RWPE1 (cell line): ENCODE measurements around the gene DNAJA4.

Experiments used
- CTCF ChIA-PET: fragments of 350-600 bp; sonication (Branson Sonifier 250); formaldehyde crosslinking; extraction: SDS; loops from one replicate; lab custom pipeline; 2021; lab: Yijun Ruan, JAX
- POLR2A ChIA-PET: fragments of 400-600 bp; formaldehyde crosslinking; extraction: SDS; loops from one replicate; lab custom pipeline; 2020; ENCODE audit warnings: antibody characterized with exemption; ENCODE audit not compliant: low non-redundant PET; lab: Yijun Ruan, JAX
- DNase-seq: peaks from one replicate; pipeline ENCODE4 v3.0.0; 2012; ENCODE audit warnings: low spot score
- H3K27ac ChIP-seq: fragments of 450-650 bp; 2 replicates; pipeline ENCODE4 v1.5.1; 2017
- TF ChIP-seq, protein P1 (sequence below): fragments of 450-650 bp; conservative IDR thresholded peaks from 2 replicates; pipeline ENCODE4 v1.5.1; 2017; ENCODE audit warnings: low read depth, mild to moderate bottlenecking

The DNAJA4 gene

DNA sequence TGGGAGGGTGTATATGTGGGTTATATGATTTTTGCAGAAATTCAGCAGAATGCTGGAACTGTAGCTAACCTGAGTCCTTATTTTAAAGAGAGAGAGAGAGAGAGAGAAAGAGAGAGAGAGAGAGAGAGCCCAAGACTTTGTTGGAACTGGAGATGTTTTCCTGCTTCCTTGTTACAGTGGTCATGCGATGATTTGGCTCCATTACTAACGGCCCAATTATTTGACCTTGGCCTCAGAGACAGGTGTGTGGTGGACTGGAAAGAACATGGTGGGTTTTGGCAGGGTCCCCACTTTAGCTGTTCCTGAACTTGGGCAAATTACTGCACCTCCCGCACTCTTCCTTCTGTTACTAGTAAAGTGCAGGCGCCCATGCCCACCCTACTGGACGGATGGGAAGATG lies 15.2 kb upstream of the DNAJA4 start:
- ChIA-PET POLR2A (no interaction called here), CTCF (interaction anchor here (0.6 kb wide), 1 partner anchor 320 kb away, joined by 7 read pairs; no protein-coding TSS in a partner anchor)
- no peak overlapping the region for H3K27ac ChIP-seq
- TF ChIP-seq, protein P1, sequence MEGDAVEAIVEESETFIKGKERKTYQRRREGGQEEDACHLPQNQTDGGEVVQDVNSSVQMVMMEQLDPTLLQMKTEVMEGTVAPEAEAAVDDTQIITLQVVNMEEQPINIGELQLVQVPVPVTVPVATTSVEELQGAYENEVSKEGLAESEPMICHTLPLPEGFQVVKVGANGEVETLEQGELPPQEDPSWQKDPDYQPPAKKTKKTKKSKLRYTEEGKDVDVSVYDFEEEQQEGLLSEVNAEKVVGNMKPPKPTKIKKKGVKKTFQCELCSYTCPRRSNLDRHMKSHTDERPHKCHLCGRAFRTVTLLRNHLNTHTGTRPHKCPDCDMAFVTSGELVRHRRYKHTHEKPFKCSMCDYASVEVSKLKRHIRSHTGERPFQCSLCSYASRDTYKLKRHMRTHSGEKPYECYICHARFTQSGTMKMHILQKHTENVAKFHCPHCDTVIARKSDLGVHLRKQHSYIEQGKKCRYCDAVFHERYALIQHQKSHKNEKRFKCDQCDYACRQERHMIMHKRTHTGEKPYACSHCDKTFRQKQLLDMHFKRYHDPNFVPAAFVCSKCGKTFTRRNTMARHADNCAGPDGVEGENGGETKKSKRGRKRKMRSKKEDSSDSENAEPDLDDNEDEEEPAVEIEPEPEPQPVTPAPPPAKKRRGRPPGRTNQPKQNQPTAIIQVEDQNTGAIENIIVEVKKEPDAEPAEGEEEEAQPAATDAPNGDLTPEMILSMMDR, result no peak
- DNase-seq, result no peak

DNA sequence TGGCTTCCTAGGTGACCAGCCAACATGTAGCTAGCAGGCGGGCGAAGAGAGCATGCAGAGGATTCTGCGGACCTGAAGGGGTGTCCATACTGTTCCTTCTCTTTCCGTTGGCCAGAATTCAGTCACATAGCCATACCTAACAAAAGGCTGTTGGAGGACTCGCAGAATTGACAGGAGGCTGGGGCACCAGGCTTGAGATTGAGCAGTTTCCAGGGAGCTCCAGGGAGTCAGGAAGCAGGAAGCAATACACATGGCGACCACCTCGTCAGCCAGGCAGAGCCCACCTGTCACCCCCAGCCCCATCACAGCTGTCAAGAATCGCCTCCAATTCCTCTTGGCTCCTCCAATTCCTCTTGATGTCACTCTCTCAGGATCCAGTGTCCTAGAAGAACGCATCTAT lies 13.2 kb upstream of the DNAJA4 start:
- no peak overlapping the region for H3K27ac ChIP-seq
- TF ChIP-seq, protein P1, result no peak
- CTCF ChIA-PET, result interaction anchor here (1.2 kb wide), 1 partner anchor 15 kb away, joined by 3 read pairs; no protein-coding TSS in a partner anchor
- DNase-seq, result no peak
- POLR2A ChIA-PET, result no interaction called here

DNA sequence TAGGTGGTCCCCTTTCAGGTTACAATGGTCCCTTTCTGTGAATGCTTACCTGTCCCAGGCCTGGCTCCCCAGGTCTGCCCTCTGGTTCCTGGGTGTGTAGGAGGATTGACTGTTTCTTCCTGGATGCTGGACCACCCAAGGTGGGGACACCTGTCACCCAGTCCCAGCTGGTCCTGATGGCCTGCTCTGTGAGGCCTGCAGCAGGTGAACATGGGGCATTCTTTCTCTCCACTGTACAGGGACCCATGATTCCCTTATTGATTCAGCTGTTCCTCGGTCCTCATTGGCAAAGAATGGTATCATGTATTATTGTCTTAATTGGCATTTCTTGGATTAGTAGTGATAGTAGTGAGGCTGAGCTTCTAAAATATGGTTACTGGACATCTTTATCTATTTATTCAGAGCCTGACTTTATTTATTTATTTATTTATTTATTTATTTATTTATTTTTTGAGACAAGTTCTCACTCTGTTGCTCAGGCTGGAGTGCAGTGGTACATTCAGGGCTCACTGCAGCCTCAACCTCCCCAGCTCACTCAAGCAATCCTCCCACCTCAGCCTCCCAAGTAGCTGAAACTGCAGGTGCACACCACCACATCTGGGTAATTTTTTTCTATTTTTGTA lies 8.8 kb upstream of the DNAJA4 start:
- ChIA-PET CTCF (interaction anchor here (0.6 kb wide), 1 partner anchor 11 kb away, joined by 3 read pairs; no protein-coding TSS in a partner anchor), POLR2A (no interaction called here)
- TF ChIP-seq, protein P1, result no peak
- no peak for DNase-seq
- no peak overlapping the region for H3K27ac ChIP-seq

DNA sequence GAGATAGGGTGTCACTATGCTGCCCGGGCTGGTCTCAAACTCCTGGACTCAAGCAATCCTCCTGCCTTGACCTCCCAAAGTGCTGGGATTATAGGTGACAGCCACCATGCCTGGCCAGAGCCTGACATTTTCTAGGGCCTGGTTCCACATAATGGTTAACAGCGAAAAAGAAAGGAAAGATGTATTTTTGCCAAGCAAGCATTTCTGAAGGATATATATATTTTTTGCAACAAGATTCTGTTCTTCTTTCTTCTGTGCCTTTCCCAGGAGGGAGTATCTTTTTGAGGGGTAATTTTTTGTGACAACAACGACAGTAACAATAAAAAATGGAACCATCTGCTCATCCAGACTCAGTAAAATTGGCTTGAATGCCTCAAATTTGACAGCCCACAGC lies 8.3 kb upstream of the DNAJA4 start:
- H3K27ac ChIP-seq, result no peak overlapping the region
- ChIA-PET CTCF (interaction anchor here (0.6 kb wide), 1 partner anchor 11 kb away, joined by 3 read pairs; no protein-coding TSS in a partner anchor), POLR2A (no interaction called here)
- TF ChIP-seq, protein P1, result no peak
- no peak for DNase-seq

DNA sequence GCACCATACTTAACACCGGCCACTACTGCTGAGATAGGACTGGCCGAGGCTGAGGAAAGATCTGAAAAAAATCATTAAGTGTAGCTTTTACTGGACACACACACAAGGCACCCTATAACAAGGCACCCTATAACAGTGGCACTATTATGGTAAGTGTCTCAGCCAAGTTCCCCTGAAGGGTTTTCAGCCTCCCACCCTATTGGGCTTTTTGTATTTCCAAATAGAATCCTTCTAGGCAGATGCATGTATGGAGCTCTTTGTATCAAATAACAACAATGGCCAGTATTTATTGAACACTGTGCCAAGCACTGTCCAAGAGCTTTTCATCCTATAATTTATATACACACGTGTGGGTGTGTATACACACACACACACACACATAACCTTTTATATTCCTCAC lies 6.7 kb upstream of the DNAJA4 start:
- ChIA-PET CTCF (interaction anchor here (0.6 to 0.8 kb wide), 5 partner anchors 16 to 1636 kb away, joined by 3 to 5 read pairs (median 4); partner anchors contain the start of gene CIB2), POLR2A (no interaction called here)
- DNase-seq, result no peak
- TF ChIP-seq, protein P1, result no peak
- H3K27ac ChIP-seq, result no peak overlapping the region

DNA sequence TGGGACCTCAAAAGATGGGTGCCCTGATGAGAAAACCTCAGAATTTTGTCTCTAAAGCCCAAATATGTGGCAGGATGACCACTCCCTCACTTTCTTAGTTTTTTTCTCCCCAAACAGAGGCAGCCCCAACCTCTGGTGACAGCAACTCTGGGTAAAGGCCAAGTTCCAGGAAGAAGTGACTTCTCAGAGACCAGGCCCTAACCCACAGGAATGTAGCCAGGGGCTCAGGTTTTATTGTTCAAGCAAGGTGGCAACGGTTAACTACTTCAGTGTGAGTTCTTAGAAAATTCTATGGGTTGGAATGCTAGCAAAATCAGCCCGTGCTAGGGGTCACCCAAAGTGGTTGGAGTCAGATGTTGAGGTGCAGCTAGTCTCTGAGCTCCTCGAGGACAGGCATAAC lies 5.1 kb upstream of the DNAJA4 start:
- ChIA-PET POLR2A (no interaction called here), CTCF (interaction anchor here (0.6 kb wide), 1 partner anchor 374 kb away, joined by 3 read pairs; no protein-coding TSS in a partner anchor)
- DNase-seq, result no peak
- no peak overlapping the region for H3K27ac ChIP-seq
- TF ChIP-seq, protein P1, result no peak
